GM12878 (cell line): ENCODE data around the gene PERCC1. TPM values are rescaled to one million over a fixed set of nuclear protein-coding genes. Genes with fewer than 3 reads are reported as not detected.

ENCODE experiments used
- ATAC-seq: fragments of 200-7000 bp; cut with Tn5 transposase; 3 replicates; pipeline ENCODE4 v1.9.1; 2020; ENCODE audit warnings: mild to moderate bottlenecking, moderate library complexity
- BruUV-seq: library from RNA; stranded (reverse); fragments of 400-500 nt; replicated peaks from 2 replicates; lab custom pipeline; 2021; lab: Mats Ljungman, UMichigan
- CTCF ChIA-PET: fragments of 300-600 bp; sonication (Branson Sonifier 250); formaldehyde crosslinking; extraction: SDS; loops from one replicate; lab custom pipeline; 2021; ENCODE audit warnings: inconsistent platforms; lab: Yijun Ruan, JAX
- POLR2A ChIA-PET: fragments of 350-600 bp; formaldehyde crosslinking; extraction: SDS; loops from one replicate; lab custom pipeline; 2021; ENCODE audit warnings: inconsistent platforms; lab: Charles Lee
- RAD21 ChIA-PET: fragments of 300-600 bp; sonication (Branson Sonifier 250); formaldehyde crosslinking; loops from one replicate; lab custom pipeline; 2023; ENCODE audit warnings: antibody characterized with exemption; ENCODE audit not compliant: unreplicated experiment; lab: Charles Lee
- SMC1A ChIA-PET: fragments of 300-600 bp; sonication (Branson Sonifier 250); formaldehyde crosslinking; loops from one replicate; lab custom pipeline; 2023; ENCODE audit not compliant: unreplicated experiment, uncharacterized antibody; lab: Charles Lee
- DNase-seq: peaks from one replicate; pipeline ENCODE4 v3.0.0-alpha.2; 2011; ENCODE audit warnings: low read depth, low spot score
- FAIRE-seq: peaks from 3 replicates; lab custom pipeline; 2011; peaks lifted over from hg19 to GRCh38; lab: Jason Lieb, UNC
- H2AFZ ChIP-seq: 2 replicates; pipeline ENCODE4 v1.6.0; 2011; ENCODE audit warnings: low read depth, low read length, control low read depth; ENCODE audit not compliant: control insufficient read depth
- H3K27ac ChIP-seq: 2 replicates; pipeline ENCODE4 v1.5.1; 2011; ENCODE audit warnings: control low read depth; ENCODE audit not compliant: control insufficient read depth, insufficient read depth
- H3K27me3 ChIP-seq, 2 experiments: replicated peaks in 1 of 2; 2 replicates each; pipeline versions ENCODE4 v1.6.0 to v1.6.1; 2011; ENCODE audit warnings: low read length in 1 of 2; ENCODE audit not compliant: control insufficient read depth in 2 of 2, insufficient read depth in 2 of 2
- H3K36me3 ChIP-seq, 2 experiments: 2 replicates each; pipeline ENCODE4 v1.5.1; 2011; ENCODE audit warnings: low read length in 1 of 2; ENCODE audit not compliant: control insufficient read depth in 2 of 2, insufficient read depth in 2 of 2
- H3K4me1 ChIP-seq: 2 replicates; pipeline ENCODE4 v1.6.1; 2011; ENCODE audit warnings: mild to moderate bottlenecking, low read length, moderate library complexity, mixed read lengths; ENCODE audit not compliant: control insufficient read depth, insufficient read depth
- H3K4me2 ChIP-seq: 2 replicates; pipeline ENCODE4 v1.6.0; 2011; ENCODE audit warnings: control low read depth; ENCODE audit not compliant: control insufficient read depth, insufficient read depth
- H3K4me3 ChIP-seq: fragments of 200-600 bp; sonication (generic); 2 replicates; pipeline ENCODE4 v1.5.1; 2016
- H3K79me2 ChIP-seq: 2 replicates; pipeline ENCODE4 v1.6.0; 2011; ENCODE audit warnings: low read length; ENCODE audit not compliant: control insufficient read depth, insufficient read depth
- H3K9ac ChIP-seq: 2 replicates; pipeline ENCODE4 v1.8.0; 2011; ENCODE audit warnings: low read length, control low read depth, mixed read lengths; ENCODE audit not compliant: control insufficient read depth, insufficient read depth
- H3K9me3 ChIP-seq: replicated peaks from 3 replicates; pipeline ENCODE4 v1.5.1; 2011; ENCODE audit warnings: mild to moderate bottlenecking, low read length; ENCODE audit not compliant: control insufficient read depth, insufficient read depth
- H4K20me1 ChIP-seq: 2 replicates; pipeline ENCODE4 v1.6.0; 2011; ENCODE audit not compliant: control insufficient read depth, insufficient read depth
- BHLHE40 ChIP-seq, 2 experiments: fragments of 450-650 bp in 1 of 2; IDR thresholded peaks; 2 replicates each; pipeline ENCODE4 v1.6.1; 2011 to 2017; ENCODE audit warnings: low read depth in 2 of 2, borderline replicate concordance in 1 of 2, improper control_type of control experiment in 1 of 2, low read length in 1 of 2, mild to moderate bottlenecking in 1 of 2
- CHD2 ChIP-seq: IDR thresholded peaks from 2 replicates; pipeline ENCODE4 v1.6.1; 2011; ENCODE audit warnings: low read depth, low read length, improper control_type of control experiment, borderline replicate concordance
- ESRRA ChIP-seq: IDR thresholded peaks from 2 replicates; pipeline ENCODE4 v1.6.1; 2012; ENCODE audit warnings: mild to moderate bottlenecking, low read length, improper control_type of control experiment
- MEF2B ChIP-seq: fragments of 450-650 bp; IDR thresholded peaks from 2 replicates; pipeline ENCODE4 v1.6.1; 2018; ENCODE audit warnings: mild to moderate bottlenecking, moderate library complexity; ENCODE audit not compliant: partially characterized antibody, poor library complexity, severe bottlenecking
- MYC ChIP-seq: IDR thresholded peaks from 2 replicates; pipeline ENCODE4 v1.6.1; 2011; ENCODE audit warnings: mild to moderate bottlenecking, low read length, moderate library complexity, inconsistent platforms; ENCODE audit not compliant: insufficient read depth, insufficient replicate concordance, insufficient read length, severe bottlenecking
- NFYB ChIP-seq: IDR thresholded peaks from 2 replicates; pipeline ENCODE4 v1.6.1; 2011; ENCODE audit warnings: low read depth, mild to moderate bottlenecking, low read length, improper control_type of control experiment, moderate library complexity; ENCODE audit not compliant: insufficient read depth
- RELA ChIP-seq: fragments of 450-650 bp; IDR thresholded peaks from 2 replicates; pipeline ENCODE4 v1.8.0; 2014; ENCODE audit warnings: borderline replicate concordance; ENCODE audit not compliant: partially characterized antibody
- WGBS: methylation state at CpG from one replicate; pipeline ENCODE4 v1.1.6; 2016; ENCODE audit warnings: low lambda C conversion rate; ENCODE audit not compliant: insufficient replicate concordance, insufficient coverage; ENCODE audit errors: missing lambda C conversion rate; 5-methylcytosine and 5-hydroxymethylcytosine counted together
- in situ Hi-C: fragments of 300-500 bp; cut with MboI; formaldehyde crosslinking; loops from 9 replicates; pipeline ENCODE4 v1.14.3; 2018; ENCODE audit warnings: mixed read lengths
- intact Hi-C: fragments of 100-400 bp; cut with micrococcal nuclease; formaldehyde crosslinking; loops from one replicate; pipeline ENCODE4 v1.14.2; 2022; ENCODE audit not compliant: unreplicated experiment
- polyA plus RNA-seq, 11 experiments: library from polyadenylated mRNA; depleted of rRNA in 4 of 11; unstranded in 6 of 11; stranded (reverse) in 5 of 11; fragments of >200 nt; fragmentation: Nextera tagmentation in 4 of 11; fragmentation: Illumina TruSeq in 1 of 11; extraction: Ambion mirVana in 4 of 11; extraction: Trizol in 1 of 11; gene quantifications; 1 replicate in 1 of 11; 2 replicates in 10 of 11; pipeline versions ENCODE4 v1.2.1 to v1.2.3, GENCODE V29; 2011 to 2016; ENCODE audit warnings: inconsistent platforms in 2 of 11, missing spikeins in 2 of 11, low read depth in 1 of 11
- total RNA-seq, 4 experiments: library from RNA; depleted of rRNA in 3 of 4; stranded (reverse); fragments of >200 nt in 3 of 4; fragmentation: Illumina TruSeq in 1 of 4; extraction: Trizol in 1 of 4; gene quantifications; 2 replicates each; pipeline versions ENCODE4 v1.2.1 to v1.2.3, GENCODE V29; 2013 to 2021
- TF ChIP-seq, protein P1 (sequence below): IDR thresholded peaks from 2 replicates; pipeline ENCODE4 v1.6.1; 2012; ENCODE audit warnings: low read length, inconsistent platforms

Gene PERCC1
- total and polyA plus RNA-seq, 10 of the 15 experiments (the other 5 are each of a cell fraction or from before 2014, with no cell fraction given), result not detected

DNA sequence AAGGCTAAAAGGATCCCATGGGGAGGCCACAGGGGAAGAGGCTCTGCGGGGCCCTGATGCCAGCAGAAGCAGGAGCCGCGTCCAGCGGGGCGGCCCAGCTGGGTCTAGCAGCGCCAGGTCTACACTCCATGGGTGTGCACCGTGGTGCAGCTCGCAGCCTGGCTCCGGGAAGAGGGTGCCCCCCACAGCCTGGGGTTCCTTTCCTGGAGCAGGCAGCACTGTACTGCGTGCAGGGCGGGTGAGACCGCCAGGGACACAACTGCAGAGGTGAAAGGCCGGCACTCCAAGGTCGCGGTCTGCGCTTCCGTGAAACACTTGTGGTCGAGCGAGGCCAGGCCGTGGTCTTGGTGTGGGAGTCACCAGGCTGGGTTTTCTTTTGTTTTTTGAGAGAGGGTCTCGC lies 20.0 kb downstream of the PERCC1 start (continued):
- TF ChIP-seq MYC, result no peak
- TF ChIP-seq CHD2, result no peak
- TF ChIP-seq, all 136 proteins: peak for 0

DNA sequence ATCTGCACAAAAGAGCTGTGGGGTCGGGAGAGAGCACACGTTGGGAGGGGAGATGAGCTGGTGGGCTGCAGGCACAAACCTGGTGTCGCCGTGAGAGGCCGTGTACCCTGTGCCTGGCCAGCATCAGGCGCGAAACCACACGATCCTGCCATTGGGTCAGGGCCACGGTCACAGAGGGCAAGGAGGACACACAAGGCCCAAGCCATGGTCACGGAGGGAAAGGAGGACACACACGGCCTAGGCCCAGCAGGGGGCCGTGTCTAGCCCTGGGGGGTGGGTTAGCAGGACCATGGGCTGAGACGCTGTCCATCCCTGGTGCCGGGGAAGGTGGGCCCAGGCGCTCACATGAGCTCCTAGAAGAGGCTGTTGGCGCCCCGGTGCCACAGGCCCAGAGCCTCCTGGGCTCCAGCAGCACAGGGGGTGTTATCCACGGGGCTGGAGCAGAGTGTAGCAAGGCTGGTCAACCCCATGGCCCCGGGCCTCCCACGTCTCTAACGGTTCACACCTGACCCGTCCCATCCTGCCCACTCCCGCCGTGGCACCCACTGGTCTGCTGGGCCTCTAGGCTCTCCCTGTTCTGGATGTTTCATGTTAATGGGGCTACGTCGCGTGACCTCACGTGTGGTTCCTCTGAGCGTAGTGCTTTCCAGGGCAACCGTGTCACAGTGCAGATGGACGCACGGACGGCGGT lies 21.0 kb downstream of the PERCC1 start:
- TF ChIP-seq RELA (no peak), MEF2B (no peak), ESRRA (no peak), BHLHE40 (IDR thresholded peaks at IDR 0.05; ENCODE audit: borderline replicate concordance in 1 of 2, low read depth in 2 of 2, low read length in 1 of 2) (no peak), NFYB (no peak)
- TF ChIP-seq, protein P1, sequence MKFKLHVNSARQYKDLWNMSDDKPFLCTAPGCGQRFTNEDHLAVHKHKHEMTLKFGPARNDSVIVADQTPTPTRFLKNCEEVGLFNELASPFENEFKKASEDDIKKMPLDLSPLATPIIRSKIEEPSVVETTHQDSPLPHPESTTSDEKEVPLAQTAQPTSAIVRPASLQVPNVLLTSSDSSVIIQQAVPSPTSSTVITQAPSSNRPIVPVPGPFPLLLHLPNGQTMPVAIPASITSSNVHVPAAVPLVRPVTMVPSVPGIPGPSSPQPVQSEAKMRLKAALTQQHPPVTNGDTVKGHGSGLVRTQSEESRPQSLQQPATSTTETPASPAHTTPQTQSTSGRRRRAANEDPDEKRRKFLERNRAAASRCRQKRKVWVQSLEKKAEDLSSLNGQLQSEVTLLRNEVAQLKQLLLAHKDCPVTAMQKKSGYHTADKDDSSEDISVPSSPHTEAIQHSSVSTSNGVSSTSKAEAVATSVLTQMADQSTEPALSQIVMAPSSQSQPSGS, result no peak
- CTCF ChIA-PET, result no interaction called here
- Histone ChIP-seq H3K36me3 (no peaks in the 10 kb centered on the region; a peak in 3 of 4 replicates), H3K79me2 (no peaks in the 10 kb centered on the region), H3K4me1 (no peaks in the 10 kb centered on the region), H3K27ac (no peak overlapping the region), H3K4me2 (no peak overlapping the region), H3K9me3 (no peaks in the 10 kb centered on the region), H3K27me3 (no peaks in the 10 kb centered on the region), H3K4me3 (no peak overlapping the region), H4K20me1 (no peaks in the 10 kb centered on the region), H3K9ac (no peak overlapping the region), H2AFZ (no peak overlapping the region)
- ATAC-seq (no peak), DNase-seq (no peak), FAIRE-seq (no peak)
- no TSS peak for BruUV-seq
- SMC1A ChIA-PET, result no interaction called here
- RAD21 ChIA-PET, result no interaction called here
- POLR2A ChIA-PET, result no interaction called here
- intact Hi-C loops, result no loop called here
- WGBS, result 95% methylated on average over 34 of the region's 34 CpGs
- in situ Hi-C loops, result no loop called here
